GM23248 (cell line): ENCODE measurements around the gene SPRED1.

ENCODE experiments used
- EZH2 ChIP-seq: fragments of 200-600 bp; sonication (generic); IDR thresholded peaks from 2 replicates; pipeline ENCODE4 v1.6.1; 2018; ENCODE audit warnings: antibody characterized with exemption, mild to moderate bottlenecking; ENCODE audit not compliant: insufficient read depth, poor library complexity, severe bottlenecking
- EZH2phosphoT487 ChIP-seq: fragments of 200-600 bp; sonication (generic); IDR thresholded peaks from 2 replicates; pipeline ENCODE4 v1.6.1; 2018; ENCODE audit warnings: antibody characterized with exemption, moderate library complexity, mild to moderate bottlenecking, low read depth; ENCODE audit not compliant: insufficient read depth

DNA sequence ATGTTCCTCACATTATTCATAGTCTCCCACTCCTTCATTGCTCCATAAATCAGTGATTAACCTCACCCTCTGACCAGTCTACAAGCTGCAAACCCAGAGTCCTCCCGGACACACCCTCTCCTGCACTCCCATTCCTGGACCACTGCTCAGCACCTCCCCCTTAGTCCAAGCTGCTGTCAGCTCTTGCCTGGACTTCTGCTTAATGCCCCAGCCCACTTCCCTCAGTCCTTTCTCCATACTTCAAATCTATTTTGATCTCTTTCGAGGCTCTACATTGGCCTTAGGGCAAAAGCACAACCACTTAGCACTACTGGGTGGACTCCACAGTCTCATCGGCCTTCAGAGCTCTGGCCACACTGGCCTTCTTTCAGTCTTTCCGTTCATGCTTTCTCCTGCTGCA, 121.9 kb downstream of the SPRED1 start:
- TF ChIP-seq EZH2phosphoT487 (no peak), EZH2 (no peak)
